H1 (cell line): ENCODE data around the gene CLEC10A. TPM values are rescaled to one million over a fixed set of nuclear protein-coding genes. Genes with fewer than 3 reads are reported as not detected.

Experiments
- CTCF ChIA-PET: fragments of 300-600 bp; sonication (Branson Sonifier 250); formaldehyde crosslinking; loops from one replicate; lab custom pipeline; 2021; ENCODE audit not compliant: partially characterized antibody; lab: Charles Lee
- POLR2A ChIA-PET: fragments of 300-600 bp; sonication (Branson Sonifier 250); formaldehyde crosslinking; loops from one replicate; lab custom pipeline; 2021; ENCODE audit warnings: inconsistent platforms; ENCODE audit not compliant: partially characterized antibody; lab: Charles Lee
- DNase-seq, 2 experiments: peaks; one replicate each; pipeline versions ENCODE4 v3.0.0 to v3.0.0-alpha.2; 2010 to 2022; ENCODE audit warnings: low spot score in 2 of 2, low read depth in 1 of 2, mixed read lengths in 1 of 2
- FAIRE-seq: peaks from 2 replicates; lab custom pipeline; 2011; peaks lifted over from hg19 to GRCh38; lab: Jason Lieb, UNC
- H2AFZ ChIP-seq: 2 replicates; pipeline ENCODE4 v1.8.1; 2012; ENCODE audit warnings: low read length, inconsistent platforms
- H2AK5ac ChIP-seq: 2 replicates; pipeline ENCODE4 v1.6.1; 2013; ENCODE audit warnings: low read depth, low read length
- H2BK120ac ChIP-seq: replicated peaks from 2 replicates; pipeline ENCODE3; 2013; ENCODE audit warnings: low read depth, low read length, inconsistent platforms
- H2BK12ac ChIP-seq: 2 replicates; pipeline ENCODE4 v1.6.1; 2013; ENCODE audit warnings: low read depth, low read length
- H2BK15ac ChIP-seq: 2 replicates; pipeline ENCODE4 v1.6.1; 2013; ENCODE audit warnings: low read length
- H2BK20ac ChIP-seq: 2 replicates; pipeline ENCODE4 v1.6.1; 2013; ENCODE audit warnings: low read length
- H2BK5ac ChIP-seq: 2 replicates; pipeline ENCODE4 v1.6.1; 2013; ENCODE audit warnings: low read depth, low read length
- H3K14ac ChIP-seq: 2 replicates; pipeline ENCODE4 v1.6.1; 2013; ENCODE audit warnings: inconsistent platforms; ENCODE audit not compliant: insufficient read length
- H3K18ac ChIP-seq: 2 replicates; pipeline ENCODE4 v1.6.1; 2013; ENCODE audit warnings: low read length; ENCODE audit errors: extremely low read depth
- H3K23ac ChIP-seq: 2 replicates; pipeline ENCODE4 v1.6.1; 2013; ENCODE audit warnings: inconsistent platforms; ENCODE audit not compliant: insufficient read length
- H3K23me2 ChIP-seq: 2 replicates; pipeline ENCODE4 v1.6.1; 2013; ENCODE audit warnings: low read depth, low read length
- H3K27ac ChIP-seq: 2 replicates; pipeline ENCODE4 v1.6.1; 2011; ENCODE audit warnings: low read depth, low read length, inconsistent platforms
- H3K27me3 ChIP-seq, 4 experiments: replicated peaks in 1 of 4; 1 replicate in 1 of 4; 2 replicates in 3 of 4; pipeline versions ENCODE4 v1.6.1 to v1.8.1; 2011 to 2013; ENCODE audit warnings: low read length in 3 of 4, mild to moderate bottlenecking in 3 of 4, inconsistent platforms in 2 of 4, mixed read lengths in 2 of 4, moderate library complexity in 1 of 4; ENCODE audit not compliant: control insufficient read depth in 3 of 4, insufficient read depth in 3 of 4; ENCODE audit errors: extremely low read depth in 1 of 4
- H3K36me3 ChIP-seq, 4 experiments: 2 replicates each; pipeline versions ENCODE4 v1.6.1 to v1.8.1; 2011 to 2013; ENCODE audit warnings: mild to moderate bottlenecking in 4 of 4, low read length in 3 of 4, moderate library complexity in 2 of 4, control low read depth in 1 of 4, inconsistent platforms in 1 of 4; ENCODE audit not compliant: insufficient read depth in 4 of 4, control insufficient read depth in 2 of 4
- H3K4ac ChIP-seq: replicated peaks from 2 replicates; pipeline ENCODE3; 2013; ENCODE audit warnings: low read length, low read depth, mixed read lengths, inconsistent platforms; ENCODE audit not compliant: insufficient read length
- H3K4me1 ChIP-seq, 4 experiments: replicated peaks in 1 of 4; 1 replicate in 1 of 4; 2 replicates in 3 of 4; pipeline versions ENCODE4 v1.6.1 to v1.8.1; 2011 to 2013; ENCODE audit warnings: low read length in 3 of 4, inconsistent platforms in 2 of 4, mixed read lengths in 1 of 4; ENCODE audit not compliant: insufficient read depth in 4 of 4, control insufficient read depth in 3 of 4
- H3K4me2 ChIP-seq, 2 experiments: 2 replicates each; pipeline versions ENCODE4 v1.6.1 to v1.8.1; 2011 to 2013; ENCODE audit warnings: low read depth in 2 of 2, low read length in 2 of 2, control low read depth in 1 of 2, inconsistent platforms in 1 of 2, mild to moderate bottlenecking in 1 of 2; ENCODE audit not compliant: insufficient read depth in 1 of 2
- H3K4me3 ChIP-seq, 4 experiments: fragments of 200-600, 300-600 bp in 1 of 4; sonication (generic), shearing (Covaris generic), sonication (Bioruptor Twin) in 1 of 4; 2 replicates each; pipeline versions ENCODE4 v1.5.1 to v1.8.1; 2011 to 2016; ENCODE audit warnings: low read length in 4 of 4, low read depth in 3 of 4, control low read depth in 2 of 4, inconsistent platforms in 2 of 4, mild to moderate bottlenecking in 2 of 4, mixed read lengths in 1 of 4, moderate library complexity in 1 of 4; ENCODE audit not compliant: insufficient read depth in 2 of 4; ENCODE audit errors: extremely low read depth in 1 of 4
- H3K56ac ChIP-seq: replicated peaks from 2 replicates; pipeline ENCODE3; 2013; ENCODE audit warnings: low read depth, mild to moderate bottlenecking, mixed read lengths, low read length, inconsistent platforms; ENCODE audit not compliant: insufficient read length
- H3K79me1 ChIP-seq: 2 replicates; pipeline ENCODE4 v1.6.1; 2013; ENCODE audit warnings: low read depth, low read length, control low read depth
- H3K79me2 ChIP-seq, 2 experiments: 2 replicates each; pipeline versions ENCODE4 v1.6.1 to v1.8.1; 2012 to 2013; ENCODE audit warnings: low read length in 2 of 2, mild to moderate bottlenecking in 2 of 2, inconsistent platforms in 1 of 2; ENCODE audit not compliant: insufficient read depth in 2 of 2, control insufficient read depth in 1 of 2
- H3K9ac ChIP-seq, 4 experiments: replicated peaks in 1 of 4; 1 replicate in 1 of 4; 2 replicates in 3 of 4; pipeline versions ENCODE4 v1.6.1 to v1.8.1; 2011 to 2013; ENCODE audit warnings: low read depth in 3 of 4, low read length in 3 of 4, control low read depth in 2 of 4, mild to moderate bottlenecking in 2 of 4, moderate library complexity in 2 of 4, inconsistent platforms in 1 of 4; ENCODE audit errors: extremely low read depth in 1 of 4
- H3K9me3 ChIP-seq, 2 experiments: 2 replicates each; pipeline versions ENCODE4 v1.6.1 to v1.8.1; 2012 to 2013; ENCODE audit warnings: mild to moderate bottlenecking in 2 of 2, moderate library complexity in 2 of 2, control low read depth in 1 of 2, inconsistent platforms in 1 of 2, low read depth in 1 of 2, low read length in 1 of 2, mixed read lengths in 1 of 2; ENCODE audit not compliant: insufficient read depth in 2 of 2
- H4K20me1 ChIP-seq, 2 experiments: replicated peaks in 1 of 2; 2 replicates each; pipeline versions ENCODE3 to v1.8.1; 2011 to 2013; ENCODE audit warnings: inconsistent platforms in 2 of 2, low read length in 2 of 2, mild to moderate bottlenecking in 1 of 2; ENCODE audit not compliant: insufficient read depth in 2 of 2, control insufficient read depth in 1 of 2
- H4K5ac ChIP-seq: 2 replicates; pipeline ENCODE4 v1.6.1; 2013; ENCODE audit warnings: low read length, low read depth, mixed read lengths, inconsistent platforms; ENCODE audit not compliant: insufficient read length
- H4K8ac ChIP-seq: 2 replicates; pipeline ENCODE4 v1.8.0; 2013; ENCODE audit warnings: mild to moderate bottlenecking, moderate library complexity, low read length, inconsistent platforms; ENCODE audit not compliant: insufficient read depth; ENCODE audit errors: extremely low read depth
- H4K91ac ChIP-seq: replicated peaks from 2 replicates; pipeline ENCODE3; 2013; ENCODE audit warnings: low read length, mixed read lengths, inconsistent platforms; ENCODE audit not compliant: insufficient read length
- FOSL1 ChIP-seq: IDR thresholded peaks from 2 replicates; pipeline ENCODE4 v1.6.1; 2011; ENCODE audit warnings: mild to moderate bottlenecking, low read depth, low read length, moderate library complexity; ENCODE audit not compliant: insufficient read depth
- RBBP5 ChIP-seq: IDR thresholded peaks from 2 replicates; pipeline ENCODE4 v1.7.1; 2012; ENCODE audit warnings: low read depth, mild to moderate bottlenecking, inconsistent platforms, low read length, moderate library complexity, borderline replicate concordance
- RNF2 ChIP-seq: fragments of 200-900, 300-1000 bp; sonication (generic); IDR thresholded peaks from 2 replicates; pipeline ENCODE4 v1.7.1; 2016; ENCODE audit warnings: borderline replicate concordance, low read depth, mild to moderate bottlenecking, antibody characterized with exemption, low read length; ENCODE audit not compliant: poor library complexity, severe bottlenecking; ENCODE audit errors: missing control alignments
- SAP30 ChIP-seq: fragments of 300-600 bp; sonication (generic); IDR thresholded peaks from 2 replicates; pipeline ENCODE4 v1.7.1; 2012; ENCODE audit warnings: low read length, moderate library complexity, mild to moderate bottlenecking, inconsistent platforms; ENCODE audit not compliant: insufficient read depth, insufficient replicate concordance
- ZNF274 ChIP-seq: IDR thresholded peaks from 2 replicates; pipeline ENCODE4 v1.7.0; 2012; ENCODE audit warnings: low read length, borderline replicate concordance; ENCODE audit errors: extremely low read depth
- whole genome bisulfite sequencing, 2 experiments: shearing (Covaris generic) in 1 of 2; methylation state at CpG; one replicate each; pipeline versions ENCODE4 v1.1.6 to v1.1.7; 2013 to 2015; ENCODE audit warnings: low lambda C conversion rate in 2 of 2, mixed read lengths in 2 of 2, inconsistent platforms in 1 of 2, low coverage in 1 of 2, missing lambda C conversion rate in 1 of 2; ENCODE audit not compliant: insufficient replicate concordance in 2 of 2, insufficient coverage in 1 of 2, insufficient read length in 1 of 2; ENCODE audit errors: extremely low coverage in 1 of 2, missing lambda C conversion rate in 1 of 2; 5-methylcytosine and 5-hydroxymethylcytosine counted together
- polyA plus RNA-seq, 7 experiments: library from polyadenylated mRNA; depleted of rRNA in 3 of 7; stranded (reverse) in 5 of 7; unstranded in 2 of 7; fragments of >200 nt in 5 of 7; fragments of 200-250 nt in 2 of 7; gene quantifications; 1 replicate in 5 of 7; 2 replicates in 1 of 7; 4 replicates in 1 of 7; pipeline versions ENCODE4 v1.2.1 to v1.2.3, GENCODE V29; 2011 to 2013; ENCODE audit warnings: missing spikeins in 2 of 7, mixed read lengths in 2 of 7
- total RNA-seq: library from RNA; stranded (reverse); fragmentation: NEBNext Ultra II Directional; extraction: Animal tissue kit (Norgen Biotek cat#: 25700); gene quantifications from 2 replicates; pipeline ENCODE4 v1.2.1, GENCODE V29; 2021

The CLEC10A gene
- total and polyA plus RNA-seq, 2 of the 8 experiments (the other 6 are each of a cell fraction or from before 2014, with no cell fraction given), result not detected

DNA sequence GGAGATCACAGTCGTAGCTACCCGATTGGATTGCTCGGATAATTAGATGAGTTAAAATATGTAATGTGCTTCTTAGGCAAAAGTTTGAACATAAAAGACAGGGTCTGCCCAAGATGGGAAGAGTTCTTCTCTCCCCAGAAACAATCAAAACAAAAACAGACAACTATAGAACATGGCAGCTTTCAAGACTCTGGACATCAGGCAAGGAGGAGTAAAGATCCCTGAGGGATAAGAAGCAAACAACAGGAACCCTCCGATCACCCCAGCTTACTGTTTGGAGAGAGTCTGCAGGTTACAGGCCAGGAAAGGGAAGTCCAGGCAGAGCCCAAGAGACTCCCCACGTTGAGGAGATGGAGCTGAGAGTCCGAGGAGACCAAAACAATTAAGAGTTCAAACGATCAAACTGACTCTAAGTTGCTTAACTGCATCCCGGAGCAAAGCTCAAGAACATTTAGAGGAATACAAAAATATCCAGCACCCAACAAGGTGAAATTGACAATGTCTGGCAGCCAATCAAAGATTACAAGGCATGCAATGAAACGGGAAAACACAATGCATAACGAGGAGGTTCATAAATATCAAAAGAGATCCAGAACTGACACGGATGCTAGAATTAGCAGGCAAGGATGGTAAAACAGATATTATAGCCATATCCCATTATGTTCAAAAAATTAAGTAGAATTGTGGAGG lies 30.7 kb upstream of the CLEC10A start:
- peak overlapping the region; percentile 47 for H2AFZ ChIP-seq
- no peak overlapping the region for H3K4ac ChIP-seq
- H2BK5ac ChIP-seq, result no peak overlapping the region
- peak overlapping the region; percentile 28 for H2BK120ac ChIP-seq
- ChIA-PET POLR2A (interaction anchor here (1.0 to 1.2 kb wide), 3 partner anchors 9 to 59 kb away, joined by 3 to 4 read pairs (median 3); no protein-coding TSS in a partner anchor), CTCF (interaction anchor here (1.0 to 3.2 kb wide), 5 partner anchors 9 to 66 kb away, joined by 3 to 21 read pairs (median 6); partner anchors contain the start of gene SLC16A11)
- H4K20me1 ChIP-seq, result peaks cover 0 to 9% of the 10 kb centered on the region in 2 experiments
- no peaks in the 10 kb centered on the region for H3K9me3 ChIP-seq
- H2AK5ac ChIP-seq, result no peak overlapping the region
- no peak overlapping the region for H2BK15ac ChIP-seq
- peaks cover 0 to 12% (median 4%) of the 10 kb centered on the region in 4 experiments; a peak in 4 of 7 replicates for H3K4me1 ChIP-seq
- DNase-seq, result no peak
- no peak overlapping the region for H3K14ac ChIP-seq
- FAIRE-seq, result no peak
- no peak overlapping the region for H4K5ac ChIP-seq
- H3K23me2 ChIP-seq, result peaks cover 11% of the 10 kb centered on the region
- no peaks in the 10 kb centered on the region for H3K27me3 ChIP-seq
- no peak overlapping the region for H3K56ac ChIP-seq
- peaks cover 2% of the 10 kb centered on the region; the same call in 1 of the 2 replicates for H3K79me1 ChIP-seq
- H4K8ac ChIP-seq, result no peak overlapping the region
- no peak for TF ChIP-seq ZNF274
- TF ChIP-seq RBBP5, result no peak
- TF ChIP-seq SAP30, result no peak
- TF ChIP-seq FOSL1, result no peak
- TF ChIP-seq RNF2, result no peak
- H3K4me3 ChIP-seq, result no peak overlapping the region
- no peak overlapping the region for H3K18ac ChIP-seq
- 0 out of 2 replicates have a peak overlapping the region, but pooled peaks have one; percentile 18 for H2BK20ac ChIP-seq
- 0 out of 2 replicates have a peak overlapping the region, but pooled peaks have one; percentile 39 for H2BK12ac ChIP-seq
- no peak overlapping the region for H3K9ac ChIP-seq
- no peak overlapping the region for H4K91ac ChIP-seq
- 76% methylated on average over 11 of the region's 11 CpGs; no CpG with 5 or more reads in 1 of the 2 experiments for WGBS, 2 experiments
- H3K79me2 ChIP-seq, result no peaks in the 10 kb centered on the region
- H3K4me2 ChIP-seq, result no peak overlapping the region
- H3K36me3 ChIP-seq, result no peaks in the 10 kb centered on the region
- no peak overlapping the region for H3K23ac ChIP-seq
- no peak overlapping the region for H3K27ac ChIP-seq
